GM10266 (cell line): ENCODE results near the gene NKPD1.

Experiments
- DNase-seq: peaks from one replicate; pipeline ENCODE4 v3.0.0; 2012; ENCODE audit errors: extremely low spot score
- TF ChIP-seq, protein P1 (sequence below): IDR thresholded peaks from 2 replicates; pipeline ENCODE4 v1.5.1; 2012; ENCODE audit warnings: mild to moderate bottlenecking, low read depth; ENCODE audit not compliant: control insufficient read depth, insufficient read depth; ENCODE audit errors: missing control alignments

Gene NKPD1

DNA sequence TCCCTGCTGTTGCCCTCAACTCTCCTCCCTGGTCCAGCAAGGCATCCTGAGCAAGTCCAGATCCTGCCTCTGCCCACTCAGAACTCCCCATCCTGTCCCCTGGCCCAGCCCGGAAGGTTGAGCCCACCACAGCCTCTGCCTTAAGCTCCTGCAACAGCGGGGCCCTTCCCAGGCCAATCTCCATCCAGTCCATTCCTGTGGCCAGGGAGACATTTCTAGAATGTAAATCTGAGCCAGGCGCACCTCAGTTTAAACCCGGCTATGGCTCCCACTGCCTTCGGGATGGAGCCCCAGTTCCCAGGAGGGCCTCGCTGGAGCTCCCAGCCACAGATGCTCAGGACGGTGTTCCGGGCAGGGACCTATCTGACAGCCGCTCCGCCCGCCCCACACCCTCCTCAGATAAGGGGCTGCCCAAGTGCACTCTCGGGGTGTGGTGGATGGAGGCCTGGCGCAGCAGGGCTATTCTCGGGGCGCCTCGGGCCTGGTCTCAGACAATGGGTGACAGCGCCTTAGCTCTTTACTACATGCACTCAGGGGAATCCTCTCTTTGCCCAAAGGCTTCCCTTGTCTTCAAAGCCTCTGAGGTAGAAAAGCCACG, 11.9 kb upstream of the NKPD1 start:
- TF ChIP-seq, protein P1, sequence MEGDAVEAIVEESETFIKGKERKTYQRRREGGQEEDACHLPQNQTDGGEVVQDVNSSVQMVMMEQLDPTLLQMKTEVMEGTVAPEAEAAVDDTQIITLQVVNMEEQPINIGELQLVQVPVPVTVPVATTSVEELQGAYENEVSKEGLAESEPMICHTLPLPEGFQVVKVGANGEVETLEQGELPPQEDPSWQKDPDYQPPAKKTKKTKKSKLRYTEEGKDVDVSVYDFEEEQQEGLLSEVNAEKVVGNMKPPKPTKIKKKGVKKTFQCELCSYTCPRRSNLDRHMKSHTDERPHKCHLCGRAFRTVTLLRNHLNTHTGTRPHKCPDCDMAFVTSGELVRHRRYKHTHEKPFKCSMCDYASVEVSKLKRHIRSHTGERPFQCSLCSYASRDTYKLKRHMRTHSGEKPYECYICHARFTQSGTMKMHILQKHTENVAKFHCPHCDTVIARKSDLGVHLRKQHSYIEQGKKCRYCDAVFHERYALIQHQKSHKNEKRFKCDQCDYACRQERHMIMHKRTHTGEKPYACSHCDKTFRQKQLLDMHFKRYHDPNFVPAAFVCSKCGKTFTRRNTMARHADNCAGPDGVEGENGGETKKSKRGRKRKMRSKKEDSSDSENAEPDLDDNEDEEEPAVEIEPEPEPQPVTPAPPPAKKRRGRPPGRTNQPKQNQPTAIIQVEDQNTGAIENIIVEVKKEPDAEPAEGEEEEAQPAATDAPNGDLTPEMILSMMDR: no peak
- DNase-seq: no peak

DNA sequence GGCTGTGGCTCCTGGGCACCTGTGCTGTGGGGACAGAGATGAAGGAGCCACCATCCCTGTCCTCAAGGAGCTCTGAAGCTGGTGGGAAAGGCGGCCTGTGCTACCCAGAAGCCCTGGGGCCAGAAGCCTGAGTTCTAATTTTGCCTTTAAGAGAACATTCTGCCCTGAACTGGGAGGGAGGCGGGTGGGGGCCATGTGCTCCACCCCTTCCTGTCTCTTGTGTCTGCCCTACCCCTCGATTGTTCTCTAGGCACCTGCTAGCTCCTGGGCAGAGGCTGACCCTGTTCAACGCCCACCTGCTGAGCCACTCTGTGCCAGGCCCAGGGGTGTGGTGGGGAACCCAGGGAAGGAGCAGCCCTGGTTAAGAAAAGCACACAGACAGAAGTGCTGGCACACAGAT, 11.4 kb upstream of the NKPD1 start:
- TF ChIP-seq, protein P1: no peak
- DNase-seq: no peak

DNA sequence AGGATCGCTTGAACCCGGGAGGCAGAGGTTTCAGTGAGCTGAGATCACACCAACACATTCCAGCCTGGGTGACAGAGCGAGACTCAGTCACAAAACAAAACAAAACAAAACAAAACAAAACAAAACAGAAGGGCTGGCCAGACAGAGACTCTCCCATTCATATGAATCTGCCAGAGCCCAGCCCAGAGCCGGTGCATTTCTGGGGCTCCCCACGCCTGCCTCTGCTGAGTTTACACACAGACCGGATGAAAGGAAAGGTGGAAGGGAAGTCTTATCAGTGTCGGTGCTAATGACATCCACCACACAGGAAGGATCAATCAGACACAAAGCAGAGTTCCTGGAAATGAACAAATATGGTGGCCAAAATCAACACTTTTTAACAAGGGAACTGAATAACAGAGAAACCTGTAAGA, 10.4 kb upstream of the NKPD1 start:
- TF ChIP-seq, protein P1: no peak
- DNase-seq: no peak

DNA sequence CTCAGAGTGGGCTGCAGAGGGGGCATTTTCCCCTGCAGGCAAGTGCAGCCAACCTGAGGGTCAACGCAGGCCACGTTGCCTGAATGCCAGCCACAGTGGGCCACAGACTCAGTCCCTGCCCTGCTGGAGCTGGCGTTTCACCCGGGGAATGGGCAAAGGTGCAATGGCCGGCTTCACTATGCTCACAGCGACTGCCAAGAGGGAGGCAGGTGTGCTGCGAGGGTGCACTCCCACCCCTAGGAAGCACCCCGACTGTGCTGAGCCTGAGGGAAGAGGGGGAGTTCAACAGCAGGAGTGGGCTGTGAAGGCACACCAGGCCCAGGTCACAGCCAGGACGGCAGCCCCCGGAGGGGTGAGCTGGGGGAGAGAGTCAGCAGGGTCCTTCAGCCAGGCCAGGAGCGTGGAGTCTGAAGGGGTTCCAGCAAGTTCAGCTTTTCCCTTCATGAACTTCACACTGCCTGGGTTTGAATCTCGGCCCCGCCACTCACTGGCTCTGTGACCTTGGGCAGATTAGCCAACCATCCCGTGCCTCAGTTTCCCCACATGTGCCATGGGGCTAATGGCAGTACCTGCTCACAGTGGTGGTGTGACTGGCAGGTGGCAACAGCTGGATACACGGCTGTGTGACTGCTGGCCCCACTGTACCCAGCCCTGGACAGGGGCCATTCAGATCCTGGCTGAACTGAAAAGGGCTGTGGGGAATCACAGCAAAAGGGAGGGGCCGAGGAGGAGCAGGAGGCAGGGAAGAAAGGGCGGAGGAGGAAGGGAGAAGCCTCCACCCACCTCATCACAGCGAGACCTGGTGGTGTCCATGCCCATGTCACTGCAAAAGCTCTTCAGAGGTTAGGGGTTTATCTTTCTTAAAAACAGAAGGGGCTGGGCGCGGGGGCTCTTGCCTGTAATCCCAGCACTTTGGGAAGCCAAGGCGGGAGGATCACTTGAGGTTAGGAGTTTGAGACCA, 9.6 kb upstream of the NKPD1 start:
- no peak for DNase-seq
- TF ChIP-seq, protein P1: no peak

DNA sequence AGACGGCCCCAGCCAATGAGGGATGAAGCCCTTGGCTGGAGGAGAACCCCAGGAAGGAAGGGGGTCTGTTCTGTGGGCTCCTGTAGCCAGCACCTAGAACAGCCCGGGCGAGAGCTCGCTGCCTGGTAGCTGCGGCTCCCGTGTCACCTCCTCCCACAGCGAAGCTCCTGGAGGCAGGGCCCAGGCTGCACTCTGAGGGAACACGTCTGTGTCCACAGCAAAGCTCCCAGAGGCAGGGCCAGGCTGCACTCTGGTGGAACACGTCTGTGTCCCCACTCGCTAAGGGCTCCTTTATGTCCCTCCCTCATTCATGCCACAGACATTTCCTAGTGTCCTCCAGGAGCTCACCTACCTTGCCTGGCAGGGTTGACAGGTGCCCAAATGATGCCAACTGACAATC, 8.8 kb upstream of the NKPD1 start:
- TF ChIP-seq, protein P1: no peak

DNA sequence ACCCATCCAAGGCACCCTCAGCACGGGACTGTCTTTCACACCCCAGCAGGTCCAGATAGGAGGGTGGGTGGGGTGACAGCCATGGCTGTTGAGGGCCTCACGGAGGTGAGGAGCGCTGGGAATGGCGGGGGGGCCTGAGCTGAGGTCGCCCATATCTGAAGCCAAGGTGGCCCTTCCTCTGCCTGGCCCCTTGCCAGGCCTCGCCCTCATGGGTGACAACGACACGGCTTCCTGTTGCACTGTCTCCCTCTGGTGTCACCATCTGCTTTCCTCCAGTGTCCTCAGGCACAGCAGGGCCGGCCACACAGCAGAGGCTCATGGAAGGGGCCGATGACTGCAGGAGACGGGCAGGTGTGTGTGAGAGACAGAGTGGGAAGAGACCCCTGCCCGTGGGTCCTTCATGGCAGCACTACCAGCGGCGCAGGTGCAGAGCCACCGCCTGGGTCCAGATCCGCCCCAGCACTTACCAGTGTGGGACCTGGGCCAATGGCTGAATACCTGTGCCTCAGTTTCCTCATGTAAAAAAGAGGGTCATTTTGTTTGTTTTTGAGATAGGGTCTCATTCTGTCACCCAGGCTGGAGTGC, 8.1 kb upstream of the NKPD1 start:
- DNase-seq: no peak
- TF ChIP-seq, protein P1: no peak

More for the DNA sequence above, 8.8 kb upstream of the NKPD1 start:
- DNase-seq: no peak
